ENCODE data around the gene IGF2BP2. TPM values are rescaled to one million over a fixed set of nuclear protein-coding genes. Genes with fewer than 3 reads are reported as not detected.
"Not testable (repeated sequence)": the region's sequence is repeated elsewhere in the genome, so short reads cannot be mapped to it uniquely, and the experiment has no call there.

The IGF2BP2 gene
- total RNA-seq, 1 donor from 2014 or later = 147 TPM

GRCh38 chr3:185640308-185640707, 184.5 kb downstream of the IGF2BP2 start:
- Histone ChIP-seq H4K20me1 (ENCODE audit: low read depth) (peaks cover 6% of the 10 kb centered on the region), H3K27ac (peak overlapping the region; percentile 42), H2AFZ (replicated peaks) (no peak overlapping the region), H3K4me2 (no peak overlapping the region), H3K4me1 (peaks cover 6% of the 10 kb centered on the region), H3K9me3 (ENCODE audit: low read depth) (no peaks in the 10 kb centered on the region), H3K9ac (no peak overlapping the region), H3K4me3 (no peak overlapping the region), H3K79me2 (ENCODE audit: low read depth) (no peaks in the 10 kb centered on the region), H3F3A (ENCODE audit: low read depth) (peaks cover 2% of the 10 kb centered on the region), H3K27me3 (no peaks in the 10 kb centered on the region), H3K36me3 (no peaks in the 10 kb centered on the region)
- Mint-ChIP-seq H3K36me3 (peaks cover 25% of the 10 kb centered on the region), H3K27me3 (ENCODE audit: insufficient read depth, low read depth) (peaks cover 2% of the 10 kb centered on the region), H3K4me1 (peaks cover 5% of the 10 kb centered on the region), H3K9me3 (no peaks in the 10 kb centered on the region), H3K4me3 (no peak overlapping the region), H3K27ac (no peak overlapping the region)
- no peak for DNase-seq (ENCODE audit: low spot score)
- TF ChIP-seq CTCF (IDR thresholded peaks at IDR 0.05) (no peak), EZH2phosphoT487 (IDR thresholded peaks at IDR 0.05) (no peak), EZH2 (IDR thresholded peaks at IDR 0.05) (no peak)

GRCh38 chr3:185639632-185640206, 185.1 kb downstream of the IGF2BP2 start:
- Histone ChIP-seq H3K9ac (no peak overlapping the region), H3K36me3 (no peaks in the 10 kb centered on the region), H3F3A (ENCODE audit: low read depth) (no peaks in the 10 kb centered on the region), H3K4me1 (peaks cover 6% of the 10 kb centered on the region), H3K4me2 (no peak overlapping the region), H3K4me3 (no peak overlapping the region), H3K79me2 (ENCODE audit: low read depth) (no peaks in the 10 kb centered on the region), H2AFZ (replicated peaks) (no peak overlapping the region), H3K27ac (no peak overlapping the region), H4K20me1 (ENCODE audit: low read depth) (peaks cover 3% of the 10 kb centered on the region), H3K9me3 (ENCODE audit: low read depth) (no peaks in the 10 kb centered on the region), H3K27me3 (no peaks in the 10 kb centered on the region)
- Mint-ChIP-seq H3K27ac (no peak overlapping the region), H3K9me3 (no peaks in the 10 kb centered on the region), H3K4me3 (no peak overlapping the region), H3K36me3 (peaks cover 25% of the 10 kb centered on the region), H3K4me1 (peaks cover 4% of the 10 kb centered on the region), H3K27me3 (ENCODE audit: insufficient read depth, low read depth) (peaks cover 2% of the 10 kb centered on the region)
- no peak for DNase-seq (ENCODE audit: low spot score)
- TF ChIP-seq CTCF (IDR thresholded peaks at IDR 0.05) = no peak
- TF ChIP-seq EZH2phosphoT487 (IDR thresholded peaks at IDR 0.05) = no peak
- no peak for TF ChIP-seq EZH2 (IDR thresholded peaks at IDR 0.05)

- not testable (repeated sequence) for H3K9me3 Mint-ChIP-seq; H3K9me3 ChIP-seq (ENCODE audit: low read depth); H3K4me2 ChIP-seq; H3K4me3 Mint-ChIP-seq; DNase-seq (ENCODE audit: low spot score); H3K36me3 ChIP-seq; H3K4me1 Mint-ChIP-seq; H3K4me3 ChIP-seq; H3K79me2 ChIP-seq (ENCODE audit: low read depth); H2AFZ ChIP-seq (replicated peaks); H3K9ac ChIP-seq; H3F3A ChIP-seq (ENCODE audit: low read depth); H3K27me3 ChIP-seq; H3K27ac Mint-ChIP-seq; H3K27ac ChIP-seq; H3K27me3 Mint-ChIP-seq (ENCODE audit: insufficient read depth, low read depth); H3K4me1 ChIP-seq; H4K20me1 ChIP-seq (ENCODE audit: low read depth)
- peaks cover 21% of the 10 kb centered on the region for H3K36me3 Mint-ChIP-seq
Measured at GRCh38 chr3:185638651-185639050, 186.2 kb downstream of the IGF2BP2 start.

- H3K4me2 ChIP-seq = no peak overlapping the region
- peaks cover 3% of the 10 kb centered on the region for H4K20me1 ChIP-seq (ENCODE audit: low read depth)
- no peak overlapping the region for H2AFZ ChIP-seq (replicated peaks)
- H3K27me3 ChIP-seq = no peaks in the 10 kb centered on the region
- no peak overlapping the region for H3K27ac ChIP-seq
- no peaks in the 10 kb centered on the region for H3K36me3 ChIP-seq
- no peaks in the 10 kb centered on the region for H3K9me3 Mint-ChIP-seq
- peaks cover 18% of the 10 kb centered on the region for H3K36me3 Mint-ChIP-seq
- peaks cover 6% of the 10 kb centered on the region for H3K4me1 ChIP-seq
- peak overlapping the region; percentile 21 for H3K27ac Mint-ChIP-seq
- no peak overlapping the region for H3K4me3 ChIP-seq
- no peak for DNase-seq (ENCODE audit: low spot score)
- H3K4me3 Mint-ChIP-seq = no peak overlapping the region
- H3F3A ChIP-seq (ENCODE audit: low read depth) = no peaks in the 10 kb centered on the region
- no peaks in the 10 kb centered on the region for H3K9me3 ChIP-seq (ENCODE audit: low read depth)
- H3K27me3 Mint-ChIP-seq (ENCODE audit: insufficient read depth, low read depth) = peaks cover 2% of the 10 kb centered on the region
- peaks cover 4% of the 10 kb centered on the region for H3K4me1 Mint-ChIP-seq
- H3K9ac ChIP-seq = no peak overlapping the region
- H3K79me2 ChIP-seq (ENCODE audit: low read depth) = no peaks in the 10 kb centered on the region
- TF ChIP-seq EZH2phosphoT487 (IDR thresholded peaks at IDR 0.05) = no peak
Measured at GRCh38 chr3:185637388-185637787, 187.5 kb downstream of the IGF2BP2 start.
